ENCODE results near the gene PPM1F.

GRCh38 chr22:21982338-21982965 is 29.8 kb upstream of the PPM1F start, which contains the start of gene TOP3B:
- peak in 1 of 7 experiments; percentile 11 for TF ChIP-seq CTCF (IDR thresholded peaks at IDR 0.05)
- peak in 2 of 3 donors; percentile 56 to 60 for TF ChIP-seq POLR2A (IDR thresholded peaks at IDR 0.05)
